MM.1S (cell line): ENCODE measurements around the gene JADE2.
"Not testable (repeated sequence)": the region's sequence is repeated elsewhere in the genome, so short reads cannot be mapped to it uniquely, and the experiment has no call there.

Experiments used
- DNase-seq: peaks from one replicate; pipeline ENCODE4 v3.0.0-alpha.2; 2015
- H2AFZ ChIP-seq: fragments of 300-600 bp; sonication (generic); 2 replicates; pipeline ENCODE4 v1.6.0; 2016; ENCODE audit warnings: antibody characterized with exemption, low read length
- H3F3A ChIP-seq: fragments of 300-600 bp; sonication (generic); 2 replicates; pipeline ENCODE4 v1.6.1; 2016; ENCODE audit warnings: mild to moderate bottlenecking, antibody characterized with exemption, low read length, moderate library complexity, mixed read lengths; ENCODE audit not compliant: insufficient read depth
- H3K27ac ChIP-seq: fragments of 300-600 bp; sonication (generic); 2 replicates; pipeline ENCODE4 v1.5.1; 2016; ENCODE audit warnings: mild to moderate bottlenecking, low read length
- H3K27me3 ChIP-seq: fragments of 300-600 bp; sonication (generic); replicated peaks from 2 replicates; pipeline ENCODE4 v1.6.0; 2016; ENCODE audit warnings: low read length; ENCODE audit not compliant: insufficient read depth
- H3K36me3 ChIP-seq: fragments of 300-600 bp; sonication (generic); replicated peaks from 2 replicates; pipeline ENCODE4 v1.6.1; 2016; ENCODE audit warnings: mild to moderate bottlenecking, low read length, mixed read lengths; ENCODE audit not compliant: insufficient read depth
- H3K4me1 ChIP-seq: fragments of 300-600 bp; sonication (generic); 2 replicates; pipeline ENCODE4 v1.6.1; 2016; ENCODE audit warnings: low read length, mixed read lengths
- H3K4me2 ChIP-seq: fragments of 300-600 bp; sonication (generic); 2 replicates; pipeline ENCODE4 v1.6.0; 2016; ENCODE audit warnings: low read depth, low read length
- H3K4me3 ChIP-seq: fragments of 300-600 bp; sonication (generic); 2 replicates; pipeline ENCODE4 v1.5.1; 2016; ENCODE audit warnings: low read length, mixed read lengths
- H3K79me2 ChIP-seq: fragments of 300-600 bp; sonication (generic); 2 replicates; pipeline ENCODE4 v1.6.1; 2016; ENCODE audit warnings: mixed run types, low read length, mixed read lengths
- H3K9ac ChIP-seq: fragments of 300-600 bp; sonication (generic); 2 replicates; pipeline ENCODE4 v1.6.1; 2016; ENCODE audit warnings: low read length, mixed read lengths
- H3K9me2 ChIP-seq: fragments of 300-600 bp; sonication (generic); replicated peaks from 2 replicates; pipeline ENCODE4 v1.6.1; 2016; ENCODE audit warnings: mild to moderate bottlenecking, low read length, mixed read lengths; ENCODE audit not compliant: insufficient read depth
- H3K9me3 ChIP-seq: fragments of 300-600 bp; sonication (generic); replicated peaks from 2 replicates; pipeline ENCODE4 v1.6.1; 2016; ENCODE audit warnings: mild to moderate bottlenecking, low read length, mixed read lengths; ENCODE audit not compliant: insufficient read depth
- H4K20me1 ChIP-seq: fragments of 300-600 bp; sonication (generic); 2 replicates; pipeline ENCODE4 v1.6.1; 2016; ENCODE audit warnings: mild to moderate bottlenecking, low read length, moderate library complexity, mixed read lengths; ENCODE audit not compliant: insufficient read depth
- EZH2 ChIP-seq: fragments of 300-600 bp; sonication (generic); optimal IDR thresholded peaks from 2 replicates; pipeline ENCODE3; 2017; ENCODE audit warnings: low read depth, mild to moderate bottlenecking, antibody characterized with exemption, low read length, mixed read lengths
- EZH2phosphoT487 ChIP-seq: fragments of 300-600 bp; sonication (generic); IDR thresholded peaks from 2 replicates; pipeline ENCODE4 v1.6.1; 2018; ENCODE audit warnings: antibody characterized with exemption, low read length
- TF ChIP-seq, protein P1 (sequence below): fragments of 300-600 bp; sonication (generic); IDR thresholded peaks from 2 replicates; pipeline ENCODE4 v1.5.1; 2016; ENCODE audit warnings: antibody characterized with exemption, low read length, mixed read lengths

The JADE2 gene

DNA sequence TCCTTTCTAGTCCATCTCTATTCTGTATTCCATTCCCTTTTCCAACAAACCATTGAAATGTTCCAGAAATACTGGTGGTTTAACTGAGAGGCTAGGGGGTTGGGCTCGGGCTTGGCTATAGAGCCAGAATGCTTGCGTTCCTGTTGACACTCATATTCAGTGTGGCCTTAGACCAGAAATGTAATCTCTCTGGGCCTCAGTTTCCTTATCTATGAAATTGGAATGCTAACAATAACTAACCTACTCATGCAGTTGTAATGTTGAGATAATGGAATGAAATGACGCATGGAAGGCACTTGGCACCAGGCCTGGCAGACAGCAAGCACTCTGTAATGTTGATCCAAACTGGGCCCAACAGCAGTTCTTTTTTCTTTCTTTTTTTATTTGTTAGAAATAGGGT lies 26.8 kb downstream of the JADE2 start:
- Histone ChIP-seq H2AFZ (no peak overlapping the region), H3K27me3 (no peaks in the 10 kb centered on the region), H3K36me3 (no peaks in the 10 kb centered on the region), H3K9me3 (no peaks in the 10 kb centered on the region), H3K27ac (no peak overlapping the region), H3K9ac (no peak overlapping the region), H3F3A (no peaks in the 10 kb centered on the region), H3K4me1 (no peaks in the 10 kb centered on the region), H3K79me2 (no peaks in the 10 kb centered on the region), H3K4me2 (no peak overlapping the region), H3K4me3 (no peak overlapping the region), H4K20me1 (no peaks in the 10 kb centered on the region), H3K9me2 (no peaks in the 10 kb centered on the region)
- TF ChIP-seq, protein P1, sequence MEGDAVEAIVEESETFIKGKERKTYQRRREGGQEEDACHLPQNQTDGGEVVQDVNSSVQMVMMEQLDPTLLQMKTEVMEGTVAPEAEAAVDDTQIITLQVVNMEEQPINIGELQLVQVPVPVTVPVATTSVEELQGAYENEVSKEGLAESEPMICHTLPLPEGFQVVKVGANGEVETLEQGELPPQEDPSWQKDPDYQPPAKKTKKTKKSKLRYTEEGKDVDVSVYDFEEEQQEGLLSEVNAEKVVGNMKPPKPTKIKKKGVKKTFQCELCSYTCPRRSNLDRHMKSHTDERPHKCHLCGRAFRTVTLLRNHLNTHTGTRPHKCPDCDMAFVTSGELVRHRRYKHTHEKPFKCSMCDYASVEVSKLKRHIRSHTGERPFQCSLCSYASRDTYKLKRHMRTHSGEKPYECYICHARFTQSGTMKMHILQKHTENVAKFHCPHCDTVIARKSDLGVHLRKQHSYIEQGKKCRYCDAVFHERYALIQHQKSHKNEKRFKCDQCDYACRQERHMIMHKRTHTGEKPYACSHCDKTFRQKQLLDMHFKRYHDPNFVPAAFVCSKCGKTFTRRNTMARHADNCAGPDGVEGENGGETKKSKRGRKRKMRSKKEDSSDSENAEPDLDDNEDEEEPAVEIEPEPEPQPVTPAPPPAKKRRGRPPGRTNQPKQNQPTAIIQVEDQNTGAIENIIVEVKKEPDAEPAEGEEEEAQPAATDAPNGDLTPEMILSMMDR, result no peak
- TF ChIP-seq EZH2 (no peak), EZH2phosphoT487 (no peak)
- DNase-seq, result no peak

DNA sequence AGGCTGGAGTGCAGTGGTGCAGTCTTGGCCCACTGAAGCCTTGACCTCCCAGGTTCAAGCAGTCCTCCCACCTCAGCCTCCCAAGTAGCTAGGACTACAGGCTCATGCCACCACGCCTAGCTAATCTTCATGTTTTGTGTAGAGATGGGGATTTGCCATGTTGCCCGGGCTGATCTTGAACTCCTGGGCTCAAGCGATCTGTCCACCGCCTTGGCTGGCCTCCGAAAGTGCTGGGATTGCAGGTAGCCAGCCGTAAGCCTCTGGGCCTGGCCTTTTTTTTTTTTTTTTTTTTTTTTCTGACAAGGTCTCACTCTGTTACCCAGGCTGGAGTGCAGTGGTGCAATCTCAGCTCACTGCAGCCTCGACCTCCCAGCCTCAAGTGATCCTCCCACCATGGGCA lies 27.2 kb downstream of the JADE2 start:
- H3K27me3 ChIP-seq, H4K20me1 ChIP-seq, H3K9me2 ChIP-seq, H3K4me1 ChIP-seq, H3K4me2 ChIP-seq, H3K9ac ChIP-seq, DNase-seq, H3K9me3 ChIP-seq, H3K4me3 ChIP-seq, H3K36me3 ChIP-seq, H3K79me2 ChIP-seq, H2AFZ ChIP-seq, H3F3A ChIP-seq, H3K27ac ChIP-seq: not testable (repeated sequence)

DNA sequence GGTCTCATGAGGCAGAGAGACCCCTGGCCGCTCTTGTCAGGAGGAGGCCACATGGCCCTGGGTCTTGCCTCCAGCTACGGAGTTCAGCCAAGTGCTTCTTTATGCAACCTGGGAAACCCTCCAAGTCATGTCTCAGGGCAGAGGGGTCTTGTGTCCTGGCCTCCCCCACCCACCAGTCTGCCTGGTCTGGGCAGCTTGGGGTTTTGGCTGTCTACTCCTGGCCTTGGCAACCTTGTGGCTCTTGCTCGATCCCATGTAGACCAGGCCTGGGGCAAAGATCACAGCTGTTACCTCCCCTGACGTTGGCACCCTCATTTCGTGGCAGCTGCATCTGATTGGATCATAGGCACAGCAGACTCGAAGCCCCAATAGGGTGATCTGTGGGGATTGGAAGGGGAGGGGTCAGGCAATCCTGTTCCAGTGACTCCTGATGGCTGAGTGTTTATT lies 28.4 kb downstream of the JADE2 start:
- Histone ChIP-seq H3K9ac (no peak overlapping the region), H3K9me3 (no peaks in the 10 kb centered on the region), H3K9me2 (no peaks in the 10 kb centered on the region), H2AFZ (no peak overlapping the region), H4K20me1 (no peaks in the 10 kb centered on the region), H3K4me1 (no peaks in the 10 kb centered on the region), H3K27me3 (no peaks in the 10 kb centered on the region), H3K36me3 (no peaks in the 10 kb centered on the region), H3F3A (no peaks in the 10 kb centered on the region), H3K79me2 (no peaks in the 10 kb centered on the region), H3K4me3 (no peak overlapping the region), H3K4me2 (no peak overlapping the region), H3K27ac (no peak overlapping the region)
- no peak for DNase-seq
- TF ChIP-seq EZH2phosphoT487 (no peak), EZH2 (no peak)
- TF ChIP-seq, protein P1, result no peak

DNA sequence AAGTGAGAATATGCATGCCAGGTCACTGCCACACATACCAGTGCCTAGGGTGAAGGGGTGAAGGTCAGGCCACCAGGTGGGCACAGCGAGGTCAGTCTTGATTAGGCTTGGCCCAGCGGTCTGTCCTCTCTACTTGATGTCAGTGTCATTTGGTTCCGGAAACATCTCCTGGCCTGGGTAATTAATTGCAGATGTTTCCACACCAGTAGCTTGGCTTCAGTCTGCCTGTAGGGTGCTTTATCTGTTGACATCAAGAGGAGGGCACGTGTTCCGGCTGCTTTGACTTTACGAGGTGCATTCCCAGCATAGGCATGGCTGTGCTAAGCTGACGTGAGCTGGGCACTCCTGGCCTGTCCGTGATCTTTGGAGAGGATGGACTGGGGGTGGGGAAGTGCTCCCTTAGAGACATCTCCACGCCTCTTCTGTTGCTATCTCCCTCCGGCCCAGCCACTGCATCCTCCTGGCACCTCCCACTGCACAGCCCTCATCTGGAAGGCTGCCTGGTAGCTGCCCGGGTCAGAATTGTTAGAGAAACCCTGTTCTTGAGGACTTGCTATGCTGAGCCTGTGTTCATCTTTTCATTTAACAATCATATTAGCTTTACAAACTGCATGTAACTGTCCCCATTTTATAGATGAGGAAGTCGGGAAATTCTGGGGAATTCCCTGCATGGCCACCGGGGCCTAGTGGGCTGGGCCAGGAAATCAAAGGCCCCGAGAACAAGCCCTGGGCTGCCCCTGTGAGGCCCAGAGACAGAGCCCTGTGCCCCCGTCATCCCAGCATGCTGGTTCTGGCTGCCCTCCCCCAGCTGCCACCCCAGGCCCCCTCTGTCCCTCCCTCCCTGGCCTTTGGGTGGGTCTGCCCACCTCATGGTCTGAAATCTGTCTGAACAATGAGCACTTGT lies 29.1 kb downstream of the JADE2 start:
- Histone ChIP-seq H3K4me1 (no peaks in the 10 kb centered on the region), H3K4me3 (no peak overlapping the region), H3K79me2 (no peaks in the 10 kb centered on the region), H3F3A (no peaks in the 10 kb centered on the region), H3K9me2 (no peaks in the 10 kb centered on the region), H2AFZ (no peak overlapping the region), H3K27me3 (no peaks in the 10 kb centered on the region), H4K20me1 (no peaks in the 10 kb centered on the region), H3K9me3 (no peaks in the 10 kb centered on the region), H3K36me3 (no peaks in the 10 kb centered on the region), H3K4me2 (no peak overlapping the region), H3K27ac (no peak overlapping the region), H3K9ac (no peak overlapping the region)
- no peak for DNase-seq
- no peak for TF ChIP-seq EZH2
- TF ChIP-seq, protein P1, result no peak
